ENCODE data around the gene SELENOM.

GRCh38 chr22:31080848-31081649 lies 26.3 kb downstream of the SELENOM start, which contains the start of gene SMTN:
- peak; percentile 99 for TF ChIP-seq POLR2A (IDR thresholded peaks at IDR 0.05)
- TF ChIP-seq, protein P1, sequence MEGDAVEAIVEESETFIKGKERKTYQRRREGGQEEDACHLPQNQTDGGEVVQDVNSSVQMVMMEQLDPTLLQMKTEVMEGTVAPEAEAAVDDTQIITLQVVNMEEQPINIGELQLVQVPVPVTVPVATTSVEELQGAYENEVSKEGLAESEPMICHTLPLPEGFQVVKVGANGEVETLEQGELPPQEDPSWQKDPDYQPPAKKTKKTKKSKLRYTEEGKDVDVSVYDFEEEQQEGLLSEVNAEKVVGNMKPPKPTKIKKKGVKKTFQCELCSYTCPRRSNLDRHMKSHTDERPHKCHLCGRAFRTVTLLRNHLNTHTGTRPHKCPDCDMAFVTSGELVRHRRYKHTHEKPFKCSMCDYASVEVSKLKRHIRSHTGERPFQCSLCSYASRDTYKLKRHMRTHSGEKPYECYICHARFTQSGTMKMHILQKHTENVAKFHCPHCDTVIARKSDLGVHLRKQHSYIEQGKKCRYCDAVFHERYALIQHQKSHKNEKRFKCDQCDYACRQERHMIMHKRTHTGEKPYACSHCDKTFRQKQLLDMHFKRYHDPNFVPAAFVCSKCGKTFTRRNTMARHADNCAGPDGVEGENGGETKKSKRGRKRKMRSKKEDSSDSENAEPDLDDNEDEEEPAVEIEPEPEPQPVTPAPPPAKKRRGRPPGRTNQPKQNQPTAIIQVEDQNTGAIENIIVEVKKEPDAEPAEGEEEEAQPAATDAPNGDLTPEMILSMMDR (IDR thresholded peaks at IDR 0.05), result peak in 1 of 4 experiments; percentile 18
